Measurements from ENCODE around the gene TRA2B.

The TRA2B gene

GRCh38 chr3:185937689-185938374 is at the start of gene TRA2B:
Gene TRA2B (minus strand): TSS chr3:185938014. CDS start chr3:185937860, 154 bp downstream.
- peak; percentile 95 to 98 for DNase-seq

- DNase-seq: peak in 1 of 2 donors; percentile 4
Observed at GRCh38 chr3:185986198-185986777, 48.5 kb upstream of the TRA2B start.

- DNase-seq: no peak
Observed at GRCh38 chr3:185984203-185984602, 46.4 kb upstream of the TRA2B start.

GRCh38 chr3:185983495-185984141 is 45.8 kb upstream of the TRA2B start:
- peak; percentile 8 to 45 for DNase-seq

- no peak for DNase-seq
Observed at GRCh38 chr3:185982632-185983031, 44.8 kb upstream of the TRA2B start.

GRCh38 chr3:185981621-185982020 is 43.8 kb upstream of the TRA2B start:
- peak in 1 of 2 donors; percentile 58 for DNase-seq

- no peak for DNase-seq
Observed at GRCh38 chr3:185979721-185980121, 41.9 kb upstream of the TRA2B start.

GRCh38 chr3:185978516-185978915 is 40.7 kb upstream of the TRA2B start:
- DNase-seq: no peak

- no peak for DNase-seq
Observed at GRCh38 chr3:185977679-185978040, 39.8 kb upstream of the TRA2B start.

- peak; percentile 35 to 70 for DNase-seq
Observed at GRCh38 chr3:185976977-185977678, 39.3 kb upstream of the TRA2B start.

GRCh38 chr3:185976100-185976499 is 38.3 kb upstream of the TRA2B start:
- DNase-seq: no peak

- no peak for DNase-seq
Observed at GRCh38 chr3:185971579-185971978, 33.8 kb upstream of the TRA2B start.

- no peak for DNase-seq
Observed at GRCh38 chr3:185968168-185968567, 30.4 kb upstream of the TRA2B start.

- DNase-seq: no peak
Observed at GRCh38 chr3:185966655-185967054, 28.8 kb upstream of the TRA2B start.

GRCh38 chr3:185965496-185965895 is 27.7 kb upstream of the TRA2B start:
- DNase-seq: no peak

- no peak for DNase-seq
Observed at GRCh38 chr3:185961675-185962232, 23.9 kb upstream of the TRA2B start.

- no peak for DNase-seq
Observed at GRCh38 chr3:185960522-185961288, 22.9 kb upstream of the TRA2B start.

GRCh38 chr3:185959609-185960521 is 22.1 kb upstream of the TRA2B start:
- DNase-seq: peak in 1 of 2 donors; percentile 78

GRCh38 chr3:185958626-185959025 is 20.8 kb upstream of the TRA2B start:
- no peak for DNase-seq

GRCh38 chr3:185956244-185956643 is 18.4 kb upstream of the TRA2B start:
- DNase-seq: no peak

- no peak for DNase-seq
Observed at GRCh38 chr3:185954366-185954723, 16.5 kb upstream of the TRA2B start.

All from bone marrow (tissue), 2 donors.